Endothelial cell (in vitro differentiated cells): Measurements from ENCODE around the gene CFAP65. TPM values are rescaled to one million over a fixed set of nuclear protein-coding genes. Genes with fewer than 3 reads are reported as not detected.

Source experiments
- DNase-seq: peaks from one replicate; pipeline ENCODE4 v3.0.0; 2021; ENCODE audit warnings: low spot score
- H3K27ac Mint-ChIP-seq: one replicate; pipeline ENCODE4 v1.8.0; 2021; ENCODE audit warnings: mixed read lengths, inconsistent platforms; ENCODE audit not compliant: unreplicated experiment
- H3K27me3 Mint-ChIP-seq: one replicate; pipeline ENCODE4 v1.8.0; 2021; ENCODE audit warnings: mild to moderate bottlenecking, moderate library complexity, mixed read lengths, inconsistent platforms; ENCODE audit not compliant: unreplicated experiment
- H3K36me3 Mint-ChIP-seq: one replicate; pipeline ENCODE4 v1.8.0; 2021; ENCODE audit warnings: mild to moderate bottlenecking, low read depth, mixed read lengths, inconsistent platforms; ENCODE audit not compliant: unreplicated experiment
- H3K4me1 Mint-ChIP-seq: one replicate; pipeline ENCODE4 v1.8.0; 2021; ENCODE audit warnings: mild to moderate bottlenecking, mixed read lengths, inconsistent platforms; ENCODE audit not compliant: unreplicated experiment
- H3K4me3 Mint-ChIP-seq: one replicate; pipeline ENCODE4 v1.8.0; 2021; ENCODE audit warnings: mild to moderate bottlenecking, mixed read lengths, inconsistent platforms; ENCODE audit not compliant: unreplicated experiment
- H3K9me3 Mint-ChIP-seq: one replicate; pipeline ENCODE4 v1.8.0; 2021; ENCODE audit warnings: mixed read lengths, inconsistent platforms; ENCODE audit not compliant: unreplicated experiment
- CTCF ChIP-seq: fragments of 200-600 bp; sonication (generic); IDR thresholded peaks from one replicate; pipeline ENCODE4 v1.5.0; 2021; ENCODE audit warnings: antibody characterized with exemption; ENCODE audit not compliant: unreplicated experiment
- total RNA-seq: library from RNA; stranded (reverse); fragmentation: NEBNext Ultra II Directional; extraction: Animal tissue kit (Norgen Biotek cat#: 25700); gene quantifications from one replicate; pipeline ENCODE4 v1.2.1, GENCODE V29; 2021; ENCODE audit not compliant: unreplicated experiment

Gene CFAP65
- total RNA-seq, 1 donor from 2014 or later = 0.59 TPM

GRCh38 chr2:218959761-218960308 is 81.5 kb downstream of the CFAP65 start:
- peaks cover 8% of the 10 kb centered on the region for H3K36me3 Mint-ChIP-seq
- H3K4me1 Mint-ChIP-seq = peaks cover 13% of the 10 kb centered on the region
- no peak overlapping the region for H3K4me3 Mint-ChIP-seq
- DNase-seq = no peak
- no peaks in the 10 kb centered on the region for H3K9me3 Mint-ChIP-seq
- H3K27me3 Mint-ChIP-seq = peaks cover 44% of the 10 kb centered on the region
- TF ChIP-seq CTCF = no peak
- no peak overlapping the region for H3K27ac Mint-ChIP-seq

- peaks cover 48% of the 10 kb centered on the region for H3K27me3 Mint-ChIP-seq
- peak within 1 kb of the TSS; percentile 86 for H3K4me3 Mint-ChIP-seq
- no peak within 1 kb of the TSS for H3K27ac Mint-ChIP-seq
Observed at GRCh38 chr2:218959141-218959731, 82.1 kb downstream of the CFAP65 start, which contains the start of gene CDK5R2. CDK5R2 (plus strand) TSS chr2:218959666; CDS start chr2:218959821, 155 bp downstream.

GRCh38 chr2:218958276-218958675 is 83.0 kb downstream of the CFAP65 start:
- no peak for DNase-seq
- Mint-ChIP-seq H3K9me3 (no peaks in the 10 kb centered on the region), H3K36me3 (peaks cover 8% of the 10 kb centered on the region), H3K27me3 (peaks cover 43% of the 10 kb centered on the region), H3K27ac (no peak overlapping the region), H3K4me3 (peak overlapping the region; percentile 74), H3K4me1 (peaks cover 5% of the 10 kb centered on the region)
- TF ChIP-seq CTCF = no peak

More at GRCh38 chr2:218959141-218959731, 82.1 kb downstream of the CFAP65 start, which contains the start of gene CDK5R2:
- DNase-seq = peak; percentile 86
- Mint-ChIP-seq H3K4me1 (peaks cover 13% of the 10 kb centered on the region), H3K36me3 (peaks cover 8% of the 10 kb centered on the region), H3K9me3 (no peaks in the 10 kb centered on the region)
- no peak for TF ChIP-seq CTCF

GRCh38 chr2:218957671-218958070 is 83.6 kb downstream of the CFAP65 start:
- H3K9me3 Mint-ChIP-seq = no peaks in the 10 kb centered on the region
- TF ChIP-seq CTCF = no peak
- H3K27me3 Mint-ChIP-seq = peaks cover 42% of the 10 kb centered on the region
- no peak overlapping the region for H3K4me3 Mint-ChIP-seq
- peaks cover 8% of the 10 kb centered on the region for H3K36me3 Mint-ChIP-seq
- no peak overlapping the region for H3K27ac Mint-ChIP-seq
- DNase-seq = no peak
- H3K4me1 Mint-ChIP-seq = peaks cover 5% of the 10 kb centered on the region

- peaks cover 4% of the 10 kb centered on the region for H3K36me3 Mint-ChIP-seq
Observed at GRCh38 chr2:218956039-218956438, 85.3 kb downstream of the CFAP65 start.

More at GRCh38 chr2:218956039-218956438, 85.3 kb downstream of the CFAP65 start:
- Mint-ChIP-seq H3K9me3 (no peaks in the 10 kb centered on the region), H3K4me3 (no peak overlapping the region), H3K4me1 (peaks cover under 1% of the 10 kb centered on the region), H3K27me3 (peaks cover 38% of the 10 kb centered on the region), H3K27ac (no peak overlapping the region)
- no peak for TF ChIP-seq CTCF
- DNase-seq = no peak
